ENCODE data around the gene TUBA3C. TPM values are rescaled to one million over a fixed set of nuclear protein-coding genes. Genes with fewer than 3 reads are reported as not detected.
"Not testable (repeated sequence)": the region's sequence is repeated elsewhere in the genome, so short reads cannot be mapped to it uniquely, and the experiment has no call there.

The TUBA3C gene
- not detected for polyA plus RNA-seq (ENCODE audit: insufficient read length in 12 of 12)
- long read RNA-seq, donor 1: 0 reads
- long read RNA-seq, donor 2: 0 reads
- long read RNA-seq, donor 3: 0 reads
- long read RNA-seq, donor 4: 0 reads
- long read RNA-seq, donor 5: 0 reads
- long read RNA-seq, donor 6: 0 reads
- long read RNA-seq, donor 7: 0 reads
- long read RNA-seq, donor 8: 0 reads
- long read RNA-seq, donor 9: 0 reads
- long read RNA-seq, donor 10: 0 reads
- long read RNA-seq, donor 11: 0 reads

- DNase-seq: no peak
These were observed at the start of gene TUBA3C for GRCh38 chr13:19181621-19182485. TUBA3C (minus strand) TSS chr13:19181824; CDS start chr13:19181747, 77 bp downstream.

GRCh38 chr13:19207413-19207812, 25.8 kb upstream of the TUBA3C start:
- not testable (repeated sequence) for DNase-seq

GRCh38 chr13:19192622-19193021, 11.0 kb upstream of the TUBA3C start:
- DNase-seq: not testable (repeated sequence)

- not testable (repeated sequence) for DNase-seq
These were observed 8.3 kb upstream of the TUBA3C start for GRCh38 chr13:19189911-19190310.

- not testable (repeated sequence) for DNase-seq
These were observed 7.7 kb upstream of the TUBA3C start for GRCh38 chr13:19189368-19189767.

GRCh38 chr13:19185865-19186645, 4.4 kb upstream of the TUBA3C start:
- no peak for DNase-seq

GRCh38 chr13:19185086-19185864, 3.7 kb upstream of the TUBA3C start:
- DNase-seq: no peak

GRCh38 chr13:19184176-19184575, 2.6 kb upstream of the TUBA3C start:
- no peak for DNase-seq

- no peak for DNase-seq
These were observed 2.1 kb upstream of the TUBA3C start for GRCh38 chr13:19183676-19184075.

- no peak for DNase-seq
These were observed 912 bp upstream of the TUBA3C start for GRCh38 chr13:19182536-19182935.

GRCh38 chr13:19181021-19181620, 503 bp downstream of the TUBA3C start:
- no peak for DNase-seq

GRCh38 chr13:19179916-19180315, 1.7 kb downstream of the TUBA3C start:
- DNase-seq: no peak

GRCh38 chr13:19178901-19179593, 2.6 kb downstream of the TUBA3C start:
- DNase-seq: no peak

- not testable (repeated sequence) for DNase-seq
These were observed 4.4 kb downstream of the TUBA3C start for GRCh38 chr13:19176981-19177776.

GRCh38 chr13:19173752-19174151, 7.9 kb downstream of the TUBA3C start:
- no peak for DNase-seq

GRCh38 chr13:19172647-19173030, 9.0 kb downstream of the TUBA3C start:
- no peak for DNase-seq

GRCh38 chr13:19172007-19172646, 9.5 kb downstream of the TUBA3C start:
- DNase-seq: no peak

- DNase-seq: no peak
These were observed 10.1 kb downstream of the TUBA3C start for GRCh38 chr13:19171563-19171962.

GRCh38 chr13:19169991-19170390, 11.6 kb downstream of the TUBA3C start:
- DNase-seq: no peak
